G401 (cell line): ENCODE data around the gene DIP2C. TPM values are rescaled to one million over a fixed set of nuclear protein-coding genes. Genes with fewer than 3 reads are reported as not detected.
A peak's percentile ranks its signal among the peaks of the same experiment; 100 is the strongest.
"Not testable (repeated sequence)": the region's sequence is repeated elsewhere in the genome, so short reads cannot be mapped to it uniquely, and the experiment has no call there.

ENCODE experiments used
- DNase-seq: peaks from one replicate; pipeline ENCODE4 v3.0.0-alpha.2; 2015; ENCODE audit warnings: low spot score
- in situ Hi-C: cut with HindIII; loops from 2 replicates; pipeline ENCODE4 v1.10.0; 2016; ENCODE audit warnings: low sequenced_read_pairs, mixed read lengths
- total RNA-seq: library from RNA; depleted of rRNA; stranded (reverse); fragments of >200 nt; shearing (Covaris generic); gene quantifications from 2 replicates; pipeline ENCODE4 v1.2.3, GENCODE V29; 2014

The DIP2C gene
- total RNA-seq, 1 experiment from 2014 or later, result 9.0 TPM

- in situ Hi-C loops, result no loop called here
- DNase-seq, result no peak
These were observed 26.6 kb downstream of the DIP2C start for GRCh38 chr10:662686-663465.

GRCh38 chr10:662223-662605 lies 27.3 kb downstream of the DIP2C start:
- DNase-seq, result no peak
- in situ Hi-C loops, result no loop called here

DNA sequence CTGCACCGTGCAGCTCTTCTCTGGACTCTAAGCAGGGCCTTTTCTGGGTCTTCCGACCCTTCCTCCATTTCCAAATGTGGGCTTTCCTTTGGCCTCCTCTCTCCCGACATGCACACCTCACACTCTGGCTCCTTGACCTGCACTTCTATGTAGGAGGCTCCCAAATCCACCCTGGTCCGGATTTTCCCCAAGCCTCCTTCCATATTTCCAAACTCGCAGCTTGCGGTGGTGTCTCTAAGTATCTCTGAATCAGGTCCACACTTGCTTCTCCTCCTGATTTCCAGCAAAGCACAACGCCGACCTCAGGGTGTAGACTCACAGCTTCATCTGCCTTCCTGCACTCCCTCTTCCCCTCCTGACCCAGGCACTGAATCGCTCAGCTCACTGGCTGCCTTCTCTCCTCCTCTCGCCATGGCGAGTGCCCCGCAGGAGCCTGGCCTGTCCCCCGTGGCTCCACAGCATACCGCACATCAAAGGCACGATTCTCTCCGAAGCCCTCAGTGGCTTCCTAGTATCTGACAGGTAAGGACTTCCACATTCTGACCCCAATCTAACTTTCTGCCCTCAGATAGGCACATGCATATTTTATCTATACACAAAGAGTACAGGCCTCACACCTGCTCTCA lies 27.8 kb downstream of the DIP2C start:
- in situ Hi-C loops, result no loop called here

DNA sequence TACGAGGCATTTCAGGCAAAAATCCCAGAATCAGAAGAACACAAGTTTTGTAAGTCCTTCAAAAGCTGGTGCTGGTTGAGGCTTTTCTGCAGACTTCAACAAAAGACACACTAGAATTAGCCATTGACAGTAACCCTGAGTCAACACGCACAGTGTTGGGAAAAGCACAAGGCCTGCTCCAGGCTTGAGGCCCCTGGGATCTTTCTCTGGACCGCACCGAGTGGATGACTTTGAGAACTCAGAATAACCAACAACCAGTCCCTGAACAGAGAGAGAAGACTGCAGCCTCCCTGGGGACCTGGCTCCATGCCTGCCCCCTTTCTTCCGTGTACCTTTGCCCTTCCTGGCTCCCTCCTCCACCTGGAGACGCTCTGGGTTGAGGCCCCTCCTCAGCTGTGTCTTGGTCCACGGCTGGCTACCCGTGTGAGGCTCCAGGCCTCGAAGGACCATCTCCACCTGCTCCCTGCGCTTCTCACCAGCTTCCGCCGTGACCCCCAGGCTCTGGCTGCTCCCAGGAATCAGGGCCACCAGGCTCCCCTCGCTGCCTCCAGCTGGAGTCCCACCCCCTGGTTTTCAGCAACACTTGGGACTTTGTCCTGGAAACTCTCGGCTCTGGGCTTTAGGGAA lies 28.4 kb downstream of the DIP2C start:
- no peak for DNase-seq
- in situ Hi-C loops, result no loop called here

More for the DNA sequence above, 27.8 kb downstream of the DIP2C start:
- DNase-seq, result no peak

DNA sequence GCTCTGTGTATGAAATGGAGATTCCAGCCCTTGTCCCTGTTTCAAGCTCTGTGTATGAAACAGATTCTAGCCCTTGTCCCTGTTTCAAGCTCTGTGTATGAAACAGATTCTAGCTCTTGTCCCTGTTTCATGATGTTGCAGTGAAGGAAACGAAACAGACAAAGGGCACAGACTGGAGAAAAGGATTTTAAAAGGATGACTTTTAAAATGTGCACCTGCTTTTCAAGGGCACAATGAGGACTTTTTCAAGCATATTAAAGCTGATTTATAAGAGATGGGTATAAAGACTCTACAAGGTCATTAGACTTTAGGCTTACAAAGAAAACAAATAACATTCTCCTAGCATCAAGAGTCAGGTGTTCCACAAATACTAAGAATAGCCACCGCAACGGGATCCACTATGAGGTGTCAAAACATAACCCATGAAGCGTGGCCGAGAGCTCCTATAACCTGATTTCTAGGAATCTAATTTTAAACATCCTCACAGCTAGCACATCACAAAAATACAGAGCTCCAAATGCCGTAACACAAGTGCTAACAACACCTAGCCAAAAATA lies 29.0 kb downstream of the DIP2C start:
- in situ Hi-C loops, result no loop called here
- DNase-seq, result peak; percentile 67

- in situ Hi-C loops, result no loop called here
- no peak for DNase-seq
These were observed 29.8 kb downstream of the DIP2C start for GRCh38 chr10:659688-660141.

DNA sequence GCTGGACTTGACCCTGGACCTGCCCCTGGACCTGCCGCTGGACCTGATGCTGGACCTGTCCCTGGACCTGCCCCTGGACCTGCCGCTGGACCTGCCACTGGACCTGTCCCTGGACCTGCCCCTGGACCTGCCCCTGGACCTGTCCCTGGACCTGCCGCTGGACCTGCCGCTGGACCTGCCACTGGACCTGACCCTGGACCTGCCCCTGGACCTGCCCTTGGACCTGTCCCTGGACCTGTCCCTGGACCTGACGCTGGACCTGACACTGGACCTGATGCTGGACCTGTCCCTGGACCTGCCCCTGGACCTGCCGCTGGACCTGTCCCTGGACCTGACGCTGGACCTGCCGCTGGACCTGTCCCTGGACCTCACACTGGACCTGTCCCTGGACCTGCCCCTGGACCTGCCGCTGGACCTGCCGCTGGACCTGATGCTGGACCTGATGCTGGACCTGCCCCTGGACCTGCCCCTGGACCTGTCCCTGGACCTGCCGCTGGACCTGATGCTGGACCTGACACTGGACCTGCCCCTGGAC lies 31.6 kb downstream of the DIP2C start:
- DNase-seq, in situ Hi-C loops: not testable (repeated sequence)

- in situ Hi-C loops, result no loop called here
- DNase-seq, result no peak
These were observed 32.6 kb downstream of the DIP2C start for GRCh38 chr10:656883-657282.

- no peak for DNase-seq
- in situ Hi-C loops, result no loop called here
These were observed 34.3 kb downstream of the DIP2C start for GRCh38 chr10:655184-655583.

DNA sequence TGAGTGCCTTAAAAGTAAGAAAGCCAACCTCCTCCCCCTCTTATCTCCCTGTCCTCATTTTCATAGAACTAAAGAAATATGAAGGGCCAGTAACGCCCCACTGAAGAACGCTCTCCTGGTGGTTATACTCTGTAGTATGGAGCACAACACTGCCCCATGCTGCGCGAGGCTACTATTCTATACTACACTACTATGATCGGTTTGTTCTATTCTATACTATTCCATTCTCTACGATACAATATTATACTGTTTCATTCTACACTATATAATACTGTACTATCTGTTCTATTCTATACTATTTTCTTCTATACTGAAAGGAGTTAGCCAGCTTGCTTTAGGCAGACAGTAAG lies 34.8 kb downstream of the DIP2C start:
- no peak for DNase-seq
- in situ Hi-C loops, result no loop called here

- DNase-seq, result no peak
- in situ Hi-C loops, result no loop called here
These were observed 35.3 kb downstream of the DIP2C start for GRCh38 chr10:653991-654646.

DNA sequence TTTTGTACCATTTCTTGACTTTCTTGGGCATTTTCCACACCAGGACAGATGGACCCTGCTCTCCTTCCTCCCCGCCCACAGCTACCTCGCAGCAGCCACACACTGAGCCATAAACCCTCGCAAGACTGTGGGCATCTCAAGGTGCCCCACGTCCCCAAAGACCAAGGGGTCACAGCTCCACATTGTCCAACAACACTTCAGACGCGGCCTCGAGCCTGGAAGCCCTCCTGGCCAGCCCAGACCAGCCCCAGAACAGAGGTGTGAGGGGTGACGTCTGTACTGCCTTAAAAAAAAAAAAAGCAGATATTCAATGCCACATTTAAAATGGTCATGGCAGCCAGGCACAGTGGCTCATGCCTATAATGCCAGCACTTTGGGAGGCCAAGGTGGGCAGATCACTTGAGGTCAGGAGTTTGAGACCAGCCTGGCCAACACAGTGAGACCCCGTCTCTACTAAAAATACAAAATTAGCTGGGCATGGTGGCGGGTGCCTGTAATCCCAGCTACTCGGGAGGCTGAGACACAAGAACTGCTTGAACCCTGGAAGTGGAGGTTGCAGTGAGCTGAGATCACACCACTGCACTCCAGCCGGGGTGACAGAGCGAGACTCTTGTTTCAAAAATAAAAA lies 36.5 kb downstream of the DIP2C start:
- DNase-seq, in situ Hi-C loops: not testable (repeated sequence)

GRCh38 chr10:652233-652632 lies 37.2 kb downstream of the DIP2C start:
- in situ Hi-C loops, result no loop called here
- DNase-seq, result peak; percentile 87

GRCh38 chr10:651692-652091 lies 37.8 kb downstream of the DIP2C start:
- no peak for DNase-seq
- in situ Hi-C loops, result no loop called here

DNA sequence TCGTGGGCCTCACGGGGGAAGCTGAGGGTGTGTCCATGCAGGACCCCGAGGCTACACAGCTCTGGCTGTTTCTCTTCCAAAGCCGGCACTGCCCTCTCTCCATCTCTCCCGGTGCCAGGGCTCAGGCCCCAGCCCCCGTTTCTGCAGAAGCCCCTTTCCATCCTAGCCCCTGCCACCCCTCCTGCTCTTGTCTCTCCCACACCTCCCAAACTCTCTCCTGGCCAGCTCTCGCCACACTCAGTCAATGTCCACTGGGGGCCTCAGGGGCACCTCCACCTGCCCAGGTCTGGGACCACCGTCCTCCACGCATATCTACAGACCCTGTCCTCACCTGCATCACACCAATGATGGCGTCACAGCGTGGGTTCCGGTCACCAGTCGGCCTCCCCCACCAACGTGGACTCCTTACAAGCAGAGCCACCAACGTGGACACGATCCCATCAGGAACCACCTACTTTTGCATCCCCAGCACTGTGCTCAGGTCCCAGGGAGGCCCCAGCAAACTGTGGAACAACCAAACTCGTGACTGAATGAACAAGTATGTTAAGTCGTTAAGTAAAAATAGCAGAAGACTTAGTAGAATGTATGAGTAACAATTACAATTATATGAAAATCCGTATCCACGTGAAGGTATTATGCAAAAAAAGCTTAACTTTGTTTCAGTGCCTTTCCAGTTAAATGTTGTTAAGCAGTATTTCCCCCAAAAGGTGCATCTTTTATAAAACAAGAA lies 38.4 kb downstream of the DIP2C start:
- DNase-seq, result no peak
- in situ Hi-C loops, result no loop called here

DNA sequence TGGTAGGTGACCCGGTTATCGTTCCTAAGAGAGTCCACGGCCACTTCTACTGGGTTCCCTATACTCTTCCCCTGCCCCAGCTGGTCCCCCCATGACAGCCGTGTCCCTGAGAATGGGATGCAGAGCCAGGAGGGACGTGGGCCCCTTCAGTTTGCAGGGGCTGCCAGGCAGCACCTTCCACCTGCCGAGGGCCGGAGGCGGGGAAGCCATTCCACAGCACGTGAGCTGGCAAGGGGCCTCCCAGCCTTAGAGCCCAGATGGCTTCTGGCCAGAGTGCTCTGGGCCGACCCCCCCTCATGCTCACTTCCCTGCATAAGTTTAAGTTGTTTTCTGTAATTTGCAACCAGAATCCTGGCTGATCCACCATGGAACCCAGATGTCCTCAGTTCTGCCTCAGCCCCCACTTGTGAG lies 39.0 kb downstream of the DIP2C start:
- no peak for DNase-seq
- in situ Hi-C loops, result no loop called here

- in situ Hi-C loops, result no loop called here
- DNase-seq, result no peak
These were observed 39.5 kb downstream of the DIP2C start for GRCh38 chr10:649798-650440.

GRCh38 chr10:649445-649797 lies 40.0 kb downstream of the DIP2C start:
- in situ Hi-C loops, result no loop called here
- no peak for DNase-seq
